HG02885 (cell line): ENCODE data around the gene SHROOM3.
A peak's percentile ranks its signal among the peaks of the same experiment; 100 is the strongest.

Experiments used
- ATAC-seq: cut with Tn5 transposase; IDR thresholded peaks from one replicate; pipeline ENCODE4 v1.9.1; 2021; ENCODE audit warnings: mild to moderate bottlenecking; ENCODE audit not compliant: unreplicated experiment, poor library complexity

The SHROOM3 gene

GRCh38 chr4:76649086-76649485 is 214.1 kb downstream of the SHROOM3 start:
- ATAC-seq: no peak

GRCh38 chr4:76651616-76652015 is 216.6 kb downstream of the SHROOM3 start:
- ATAC-seq: no peak

GRCh38 chr4:76652389-76652788 is 217.4 kb downstream of the SHROOM3 start:
- ATAC-seq: no peak

DNA sequence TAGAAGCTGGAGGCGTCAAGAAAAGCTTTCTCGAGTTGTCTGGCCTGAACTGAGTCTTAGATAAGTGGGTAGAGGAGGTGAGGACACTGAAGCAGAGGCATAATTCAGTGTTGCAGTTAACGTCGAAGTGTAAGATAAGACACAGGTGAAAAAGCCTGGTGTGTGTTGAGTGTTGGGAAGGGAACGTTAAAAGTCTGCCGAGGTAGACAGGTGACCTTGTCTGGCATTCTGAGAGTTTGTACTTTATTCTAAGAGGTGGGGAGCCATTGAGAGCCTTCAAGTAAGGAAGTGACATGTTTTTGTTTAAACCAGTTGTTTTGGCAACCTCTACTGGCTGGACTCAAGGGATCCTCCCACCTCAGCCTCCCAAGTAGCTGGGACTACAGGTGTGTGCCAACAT is 219.1 kb downstream of the SHROOM3 start:
- ATAC-seq: no peak

GRCh38 chr4:76654791-76655190 is 219.8 kb downstream of the SHROOM3 start:
- ATAC-seq: no peak

DNA sequence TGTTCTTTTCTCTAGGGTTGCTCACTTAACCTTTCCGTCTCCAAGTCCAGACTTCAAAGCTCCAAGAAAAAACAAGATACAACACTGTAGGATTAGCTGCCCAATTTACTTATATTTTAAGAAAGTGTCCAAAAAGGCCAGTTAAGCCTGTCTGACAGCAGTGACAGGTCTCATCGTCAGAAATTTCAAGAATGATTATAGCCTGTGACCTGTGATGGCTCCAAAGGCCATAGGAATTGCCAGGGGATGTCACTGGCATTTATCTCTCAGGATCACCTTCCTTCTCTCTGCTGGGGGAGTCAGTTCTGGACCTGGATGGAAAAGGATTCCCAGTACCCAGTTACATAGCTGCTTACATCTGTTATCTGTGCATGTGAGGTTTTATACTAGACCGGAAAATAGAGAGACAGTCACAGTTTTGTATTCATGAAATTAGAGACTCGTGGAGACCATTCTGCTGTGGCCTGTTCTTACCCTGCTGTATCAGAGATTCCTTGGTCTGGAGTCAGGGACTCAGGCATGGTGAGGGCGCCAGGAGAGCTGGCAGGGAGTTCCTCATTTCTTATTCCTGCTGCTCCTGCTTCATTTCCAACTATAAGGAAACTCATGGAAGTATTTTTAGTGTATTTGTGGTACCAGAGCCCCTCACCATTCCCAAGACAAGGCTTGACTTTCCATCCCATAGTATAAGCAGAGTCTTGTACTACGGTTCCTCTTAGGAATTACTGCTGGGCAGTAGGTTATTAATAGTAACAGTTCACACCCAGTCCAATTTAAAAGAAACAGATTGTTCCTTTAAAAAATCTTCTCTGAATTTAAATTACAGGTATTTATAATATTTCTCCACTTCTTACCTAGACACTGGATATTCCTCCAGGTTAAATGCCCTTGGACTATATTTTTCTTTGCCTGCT is 220.8 kb downstream of the SHROOM3 start:
- no peak for ATAC-seq

DNA sequence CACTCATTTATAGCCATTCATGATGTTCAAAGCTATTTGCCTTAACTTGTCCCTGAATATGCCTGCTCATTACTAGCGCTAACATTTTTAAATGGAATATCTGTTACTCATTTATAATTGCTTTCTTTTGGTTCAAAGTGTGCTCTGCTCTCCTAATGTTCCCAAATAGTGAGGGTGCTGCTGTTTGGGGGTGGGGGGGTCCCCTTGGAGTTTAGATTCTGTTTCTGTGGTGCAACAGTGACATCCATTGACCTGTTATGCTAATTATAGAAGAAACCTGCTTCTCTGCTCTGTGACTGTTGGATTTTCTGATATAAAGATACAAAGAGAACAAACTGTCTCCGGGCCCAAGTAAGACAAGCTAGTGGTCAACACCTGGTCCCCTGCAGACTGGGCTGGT is 222.4 kb downstream of the SHROOM3 start:
- ATAC-seq: no peak

- no peak for ATAC-seq
These were observed 223.4 kb downstream of the SHROOM3 start for GRCh38 chr4:76658231-76659102.

GRCh38 chr4:76659103-76659490 is 224.1 kb downstream of the SHROOM3 start:
- no peak for ATAC-seq

- no peak for ATAC-seq
These were observed 228.8 kb downstream of the SHROOM3 start for GRCh38 chr4:76663824-76664223.

DNA sequence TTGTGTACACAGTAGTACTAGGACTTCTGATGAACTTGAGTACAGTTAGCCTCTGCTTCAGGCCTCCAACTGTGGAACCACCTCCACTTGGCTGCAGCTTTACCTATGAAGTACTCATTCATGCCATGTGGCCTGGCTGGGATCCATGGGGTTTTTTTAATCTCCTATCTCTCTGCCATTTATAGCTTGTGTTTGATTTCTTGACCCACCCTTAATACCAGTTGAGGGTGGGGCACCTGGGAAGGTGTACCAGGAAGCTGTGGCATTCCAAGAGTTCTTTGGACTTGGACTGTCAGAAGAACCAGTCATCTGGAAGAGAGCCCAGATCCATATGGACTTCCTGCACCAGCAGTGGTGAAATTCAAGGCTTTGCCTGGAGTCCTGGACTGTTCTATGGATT is 230.1 kb downstream of the SHROOM3 start:
- no peak for ATAC-seq

GRCh38 chr4:76665721-76666120 is 230.7 kb downstream of the SHROOM3 start:
- no peak for ATAC-seq

DNA sequence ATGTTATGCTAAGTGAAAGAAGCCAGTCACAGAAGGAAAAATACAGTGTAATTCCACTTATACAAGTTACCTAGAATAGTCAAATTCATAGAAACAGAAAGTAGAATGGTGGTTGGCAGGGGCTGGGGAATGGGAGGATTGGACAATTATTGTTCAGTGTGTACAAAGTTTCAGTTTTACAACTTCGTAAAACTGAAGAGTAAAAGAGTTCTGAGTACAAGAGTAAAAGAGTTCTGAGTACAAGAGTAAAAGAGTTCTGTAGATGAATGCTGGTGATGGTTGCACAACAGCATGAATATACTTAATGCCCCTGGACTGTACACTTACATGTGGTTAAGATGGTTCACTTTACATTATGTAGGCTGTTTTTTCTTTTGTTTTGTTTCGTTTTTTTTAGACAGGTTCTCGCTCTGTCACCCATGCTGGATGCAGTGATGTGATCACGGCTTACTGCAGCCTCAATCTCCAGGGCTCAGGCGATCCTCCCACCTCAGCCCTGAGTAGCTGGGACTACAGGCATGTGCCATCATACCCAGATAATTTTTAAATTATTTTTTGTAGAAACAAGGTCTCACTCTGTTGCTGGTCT is 232.0 kb downstream of the SHROOM3 start:
- ATAC-seq: peak; percentile 49

GRCh38 chr4:76670631-76671030 is 235.6 kb downstream of the SHROOM3 start:
- ATAC-seq: no peak

- no peak for ATAC-seq
These were observed 238.3 kb downstream of the SHROOM3 start for GRCh38 chr4:76673362-76673761.

GRCh38 chr4:76674983-76675382 is 240.0 kb downstream of the SHROOM3 start:
- no peak for ATAC-seq

GRCh38 chr4:76677571-76678326 is 242.7 kb downstream of the SHROOM3 start:
- no peak for ATAC-seq

DNA sequence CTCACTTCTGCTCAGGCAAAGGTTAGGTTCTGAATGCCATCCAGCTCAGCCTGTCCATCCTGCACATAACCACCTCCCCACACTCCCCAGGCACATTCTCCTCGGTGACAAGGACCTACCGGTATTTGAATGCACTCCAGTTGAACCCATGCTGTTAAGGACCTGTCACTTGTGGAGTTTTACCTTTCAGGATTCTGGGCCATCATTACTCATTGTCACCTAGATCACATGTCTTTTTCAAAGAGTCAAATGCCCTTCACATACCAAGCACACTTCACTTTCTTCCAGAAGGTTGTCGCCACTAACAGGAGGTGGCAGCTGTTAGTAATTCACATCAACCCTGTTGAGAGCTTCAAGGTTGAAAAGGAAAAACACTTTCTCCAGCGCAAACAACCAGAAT is 244.7 kb downstream of the SHROOM3 start:
- ATAC-seq: no peak

DNA sequence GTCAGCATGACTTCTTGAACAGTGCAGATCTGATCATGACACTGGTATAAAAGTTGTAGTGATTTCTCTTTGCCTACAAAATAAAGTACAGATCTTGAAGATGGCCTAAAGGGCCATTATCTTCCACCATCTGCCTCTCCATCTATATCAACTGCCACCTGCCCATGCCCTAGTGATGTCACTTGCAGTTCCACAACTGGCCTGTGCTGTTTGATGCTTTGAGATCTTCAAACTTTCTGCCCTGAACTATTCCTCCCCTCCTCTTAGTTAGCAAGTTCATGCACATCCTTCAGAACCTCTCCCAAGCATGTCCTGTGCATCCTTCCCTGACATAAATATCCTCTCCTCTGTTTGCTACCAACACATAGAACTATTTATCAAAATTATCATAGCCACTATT is 245.9 kb downstream of the SHROOM3 start:
- ATAC-seq: no peak

GRCh38 chr4:76681996-76682395 is 247.0 kb downstream of the SHROOM3 start:
- no peak for ATAC-seq
